ENCODE data around the gene AGRP. TPM values are rescaled to one million over a fixed set of nuclear protein-coding genes. Genes with fewer than 3 reads are reported as not detected.
"Not testable (repeated sequence)": the region's sequence is repeated elsewhere in the genome, so short reads cannot be mapped to it uniquely, and the experiment has no call there.

The AGRP gene
- total RNA-seq, 2 experiments from 2014 or later = not detected

- Mint-ChIP-seq H3K4me1 (ENCODE audit: low read depth) (peaks cover 13% of the 10 kb centered on the region), H3K27ac (peak overlapping the region; percentile 34), H3K9me3 (ENCODE audit: insufficient read depth) (no peaks in the 10 kb centered on the region), H3K4me3 (no peak overlapping the region), H3K27me3 (ENCODE audit: low read depth) (no peaks in the 10 kb centered on the region), H3K36me3 (ENCODE audit: low read depth) (peaks cover 5% of the 10 kb centered on the region)
- CTCF ChIA-PET = interaction anchor here (1.6 to 15.0 kb wide), 4 partner anchors 10 to 22 kb away, joined by 6 to 277 read pairs (median 12); partner anchors contain the start of gene ATP6V0D1
- ATAC-seq (no peak), DNase-seq (no peak)
- POLR2A ChIA-PET = no interaction called here
These were observed 15.8 kb upstream of the AGRP start for GRCh38 chr16:67499106-67499505.

- no peaks in the 10 kb centered on the region for H3K9me3 Mint-ChIP-seq (ENCODE audit: insufficient read depth)
- H3K36me3 Mint-ChIP-seq (ENCODE audit: low read depth) = peaks cover 9% of the 10 kb centered on the region
- no peak overlapping the region for H3K27ac Mint-ChIP-seq
- no peak overlapping the region for H3K4me3 Mint-ChIP-seq
- H3K4me1 Mint-ChIP-seq (ENCODE audit: low read depth) = peaks cover 9% of the 10 kb centered on the region
- no peaks in the 10 kb centered on the region for H3K27me3 Mint-ChIP-seq (ENCODE audit: low read depth)
- ChIA-PET CTCF (interaction anchor here (1.1 to 15.0 kb wide), 7 partner anchors 9 to 154 kb away, joined by 3 to 277 read pairs (median 10); partner anchors contain the start of genes ATP6V0D1 and CARMIL2), POLR2A (interaction anchor here (0.6 to 1.4 kb wide), 2 partner anchors 14 to 72 kb away, joined by 3 to 6 read pairs; partner anchors contain the start of gene CTCF)
- DNase-seq (no peak), ATAC-seq (no peak)
These were observed 7.2 kb upstream of the AGRP start for GRCh38 chr16:67490335-67491096.

GRCh38 chr16:67489401-67490083, 6.2 kb upstream of the AGRP start:
- Mint-ChIP-seq H3K36me3 (ENCODE audit: low read depth) (peaks cover 13% of the 10 kb centered on the region), H3K9me3 (ENCODE audit: insufficient read depth) (no peaks in the 10 kb centered on the region), H3K27me3 (ENCODE audit: low read depth) (no peaks in the 10 kb centered on the region), H3K4me3 (no peak overlapping the region), H3K4me1 (ENCODE audit: low read depth) (peaks cover 9% of the 10 kb centered on the region), H3K27ac (no peak overlapping the region)
- DNase-seq = no peak
- ChIA-PET POLR2A (interaction anchor here (0.6 to 1.4 kb wide), 3 partner anchors 13 to 73 kb away, joined by 3 to 6 read pairs (median 6); partner anchors contain the start of gene CTCF), CTCF (interaction anchor here (1.5 to 15.0 kb wide), 6 partner anchors 9 to 62 kb away, joined by 3 to 277 read pairs (median 32); partner anchors contain the start of gene ATP6V0D1)
- no peak for ATAC-seq

- ATAC-seq; DNase-seq; H3K9me3 Mint-ChIP-seq (ENCODE audit: insufficient read depth); POLR2A ChIA-PET; H3K4me3 Mint-ChIP-seq; H3K27me3 Mint-ChIP-seq (ENCODE audit: low read depth); H3K27ac Mint-ChIP-seq: not testable (repeated sequence)
- CTCF ChIA-PET = interaction anchor here (1.8 to 15.0 kb wide), 3 partner anchors 26 to 60 kb away, joined by 5 to 277 read pairs (median 53); no protein-coding TSS in a partner anchor
- Mint-ChIP-seq H3K36me3 (ENCODE audit: low read depth) (peaks cover 17% of the 10 kb centered on the region), H3K4me1 (ENCODE audit: low read depth) (peaks cover 21% of the 10 kb centered on the region)
These were observed 4.2 kb upstream of the AGRP start for GRCh38 chr16:67487561-67487960.

GRCh38 chr16:67486805-67487204, 3.5 kb upstream of the AGRP start:
- Mint-ChIP-seq H3K4me1 (ENCODE audit: low read depth) (peaks cover 27% of the 10 kb centered on the region), H3K9me3 (ENCODE audit: insufficient read depth) (no peaks in the 10 kb centered on the region), H3K36me3 (ENCODE audit: low read depth) (peaks cover 20% of the 10 kb centered on the region), H3K27me3 (ENCODE audit: low read depth) (no peaks in the 10 kb centered on the region), H3K27ac (no peak overlapping the region), H3K4me3 (no peak overlapping the region)
- no peak for ATAC-seq
- no peak for DNase-seq
- CTCF ChIA-PET = interaction anchor here (3.3 to 15.0 kb wide), 2 partner anchors 27 to 34 kb away, joined by 17 to 277 read pairs; no protein-coding TSS in a partner anchor
- POLR2A ChIA-PET = no interaction called here

- peak overlapping the region; percentile 43 for H3K27ac Mint-ChIP-seq
- H3K9me3 Mint-ChIP-seq (ENCODE audit: insufficient read depth) = no peaks in the 10 kb centered on the region
- H3K4me3 Mint-ChIP-seq = no peak overlapping the region
- no peaks in the 10 kb centered on the region for H3K27me3 Mint-ChIP-seq (ENCODE audit: low read depth)
- H3K4me1 Mint-ChIP-seq (ENCODE audit: low read depth) = peaks cover 36% of the 10 kb centered on the region
- POLR2A ChIA-PET = no interaction called here
- ATAC-seq (no peak), DNase-seq (no peak)
- H3K36me3 Mint-ChIP-seq (ENCODE audit: low read depth) = peaks cover 22% of the 10 kb centered on the region
- CTCF ChIA-PET = interaction anchor here (1.1 to 3.3 kb wide), 3 partner anchors 30 to 37 kb away, joined by 3 to 17 read pairs (median 10); no protein-coding TSS in a partner anchor
These were observed 581 bp upstream of the AGRP start for GRCh38 chr16:67483731-67484525.

- ChIA-PET POLR2A (interaction anchor here (1.5 to 2.8 kb wide), 3 partner anchors 39 to 463 kb away, joined by 4 to 14 read pairs (median 8); partner anchors contain the start of gene CTCF), CTCF (interaction anchor here (1.2 to 4.3 kb wide), 10 partner anchors 9 to 233 kb away, joined by 3 to 95 read pairs (median 11); no protein-coding TSS in a partner anchor)
- ATAC-seq = no peak
- Mint-ChIP-seq H3K4me3 (peak overlapping the region; percentile 98), H3K27me3 (ENCODE audit: low read depth) (no peaks in the 10 kb centered on the region), H3K27ac (peak overlapping the region; percentile 99), H3K9me3 (ENCODE audit: insufficient read depth) (no peaks in the 10 kb centered on the region), H3K36me3 (ENCODE audit: low read depth) (peaks cover 22% of the 10 kb centered on the region), H3K4me1 (ENCODE audit: low read depth) (peaks cover 38% of the 10 kb centered on the region)
- peak; percentile 26 for DNase-seq
These were observed 968 bp downstream of the AGRP start for GRCh38 chr16:67482233-67482924.

GRCh38 chr16:67481561-67482232, 1.6 kb downstream of the AGRP start:
- no peaks in the 10 kb centered on the region for H3K9me3 Mint-ChIP-seq (ENCODE audit: insufficient read depth)
- H3K4me3 Mint-ChIP-seq = peak overlapping the region; percentile 98
- peak; percentile 38 for ATAC-seq
- DNase-seq = peak; percentile 71
- ChIA-PET CTCF (interaction anchor here (0.8 to 4.3 kb wide), 40 partner anchors 10 to 783 kb away, joined by 3 to 95 read pairs (median 5); partner anchors contain the start of genes CARMIL2, CTCF, ENKD1 and FHOD1), POLR2A (interaction anchor here (0.6 to 2.8 kb wide), 11 partner anchors 12 to 463 kb away, joined by 3 to 14 read pairs (median 4); partner anchors contain the start of genes CARMIL2, CTCF and GFOD2)
- H3K36me3 Mint-ChIP-seq (ENCODE audit: low read depth) = peaks cover 19% of the 10 kb centered on the region
- peak overlapping the region; percentile 99 for H3K27ac Mint-ChIP-seq
- peaks cover 38% of the 10 kb centered on the region for H3K4me1 Mint-ChIP-seq (ENCODE audit: low read depth)
- no peaks in the 10 kb centered on the region for H3K27me3 Mint-ChIP-seq (ENCODE audit: low read depth)

- Mint-ChIP-seq H3K27ac (peak within 1 kb of the TSS; percentile 99), H3K9me3 (ENCODE audit: insufficient read depth) (no peaks in the 10 kb centered on the region), H3K4me1 (ENCODE audit: low read depth) (peaks cover 38% of the 10 kb centered on the region), H3K36me3 (ENCODE audit: low read depth) (peaks cover 19% of the 10 kb centered on the region), H3K4me3 (peak within 1 kb of the TSS; percentile 98), H3K27me3 (ENCODE audit: low read depth) (no peaks in the 10 kb centered on the region)
- ChIA-PET CTCF (interaction anchor here (0.8 to 4.3 kb wide), 41 partner anchors 11 to 783 kb away, joined by 3 to 95 read pairs (median 5); partner anchors contain the start of genes CARMIL2, CTCF, ENKD1 and FHOD1), POLR2A (interaction anchor here (0.9 to 2.8 kb wide), 12 partner anchors 12 to 462 kb away, joined by 3 to 14 read pairs (median 4); partner anchors contain the start of genes CARMIL2, CTCF and GFOD2)
- DNase-seq (peak; percentile 99), ATAC-seq (peak; percentile 89)
These were observed 2.4 kb downstream of the AGRP start, which contains the start of gene ATP6V0D1 for GRCh38 chr16:67480833-67481560. Gene ATP6V0D1, minus strand, starts transcription at chr16:67481157. Its CDS starts 71 bp downstream, at chr16:67481086.

Data from activated CD8-positive, alpha-beta T cell treated with anti-CD3 and anti-CD28 coated beads, Interleukin-2, amount 10 ng/mL, durations not matched to agents 7 days and 5 days (primary cell).